Smooth muscle cell (in vitro differentiated cells): ENCODE data around the gene CADPS2. TPM values are rescaled to one million over a fixed set of nuclear protein-coding genes. Genes with fewer than 3 reads are reported as not detected.

Source experiments
- DNase-seq: peaks from one replicate; lab custom pipeline; 2025; ENCODE audit not compliant: unreplicated experiment; lab: John Stamatoyannopoulos, UW
- H2AFZ ChIP-seq: fragments of 200-600 bp; sonication (generic); 2 replicates; pipeline ENCODE4 v1.6.0; 2016; ENCODE audit warnings: antibody characterized with exemption, low read depth, mild to moderate bottlenecking
- H3F3A ChIP-seq: fragments of 200-600 bp; sonication (generic); 2 replicates; pipeline ENCODE4 v1.6.0; 2017; ENCODE audit warnings: antibody characterized with exemption, low read depth
- H3K27ac ChIP-seq: fragments of 200-600 bp; sonication (generic); 2 replicates; pipeline ENCODE4 v1.5.1; 2016; ENCODE audit warnings: low read depth, mild to moderate bottlenecking
- H3K27me3 ChIP-seq: fragments of 200-600 bp; sonication (generic); 2 replicates; pipeline ENCODE4 v1.6.1; 2016; ENCODE audit warnings: low read depth, mild to moderate bottlenecking
- H3K36me3 ChIP-seq: fragments of 200-600 bp; sonication (generic); 2 replicates; pipeline ENCODE4 v1.5.1; 2016; ENCODE audit warnings: low read depth
- H3K4me1 ChIP-seq: fragments of 200-600 bp; sonication (generic); 2 replicates; pipeline ENCODE4 v1.5.1; 2016; ENCODE audit warnings: low read depth
- H3K4me2 ChIP-seq: fragments of 200-600 bp; sonication (generic); 2 replicates; pipeline ENCODE4 v1.6.0; 2016; ENCODE audit warnings: mild to moderate bottlenecking
- H3K4me3 ChIP-seq: fragments of 200-600 bp; sonication (generic); 2 replicates; pipeline ENCODE4 v1.5.1; 2016; ENCODE audit warnings: mild to moderate bottlenecking
- H3K79me2 ChIP-seq: fragments of 200-600 bp; sonication (generic); 2 replicates; pipeline ENCODE4 v1.6.0; 2016; ENCODE audit warnings: low read depth, mild to moderate bottlenecking
- H3K9ac ChIP-seq: fragments of 200-600 bp; sonication (generic); 2 replicates; pipeline ENCODE4 v1.6.0; 2016; ENCODE audit warnings: low read depth
- H3K9me3 ChIP-seq: fragments of 200-600 bp; sonication (generic); replicated peaks from 2 replicates; pipeline ENCODE4 v1.5.1; 2016; ENCODE audit warnings: low read depth
- H4K20me1 ChIP-seq: fragments of 200-600 bp; sonication (generic); 2 replicates; pipeline ENCODE4 v1.6.0; 2016; ENCODE audit warnings: low read depth
- WGBS: methylation state at CpG from one replicate; pipeline ENCODE4 v1.1.7; 2016; ENCODE audit warnings: low lambda C conversion rate; 5-methylcytosine and 5-hydroxymethylcytosine counted together
- polyA plus RNA-seq: library from polyadenylated mRNA; unstranded; fragments of >200 nt; fragmentation: Nextera tagmentation; extraction: Ambion mirVana; gene quantifications from 2 replicates; pipeline ENCODE4 v1.2.1, GENCODE V29; 2016
- total RNA-seq: library from RNA; depleted of rRNA; stranded (reverse); fragments of >200 nt; gene quantifications from 2 replicates; pipeline ENCODE4 v1.2.3, GENCODE V29; 2014
- TF ChIP-seq, protein P1 (sequence below): fragments of 200-600 bp; sonication (generic); IDR thresholded peaks from 2 replicates; pipeline ENCODE4 v1.5.1; 2017; ENCODE audit warnings: borderline replicate concordance, mild to moderate bottlenecking, antibody characterized with exemption; ENCODE audit not compliant: insufficient read depth, poor library complexity, severe bottlenecking

The CADPS2 gene
- total and polyA plus RNA-seq, 2 experiments from 2014 or later, result 8.5 to 15.6 TPM

DNA sequence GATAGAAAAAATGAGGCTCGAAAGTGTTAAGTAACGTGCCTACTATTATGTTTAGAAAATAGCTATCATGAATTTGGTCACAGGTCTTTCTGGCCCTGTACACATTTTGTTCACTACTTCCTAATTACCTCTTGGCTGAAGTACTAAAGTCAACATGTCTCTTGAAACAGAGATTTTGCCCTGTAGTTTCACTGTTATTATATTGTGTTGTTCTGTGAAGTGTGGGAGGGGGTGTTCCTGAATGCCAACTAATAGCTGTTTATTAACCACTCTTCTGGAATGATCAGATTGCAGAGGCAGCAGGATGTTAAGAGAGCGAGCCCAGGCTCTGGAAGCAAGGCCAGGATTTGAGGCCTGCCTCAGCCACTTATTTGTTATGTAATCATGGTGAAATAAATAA is 259.5 kb downstream of the CADPS2 start:
- Histone ChIP-seq H3K9me3 (no peaks in the 10 kb centered on the region), H3K9ac (no peak overlapping the region), H4K20me1 (no peaks in the 10 kb centered on the region), H2AFZ (no peak overlapping the region), H3K79me2 (no peaks in the 10 kb centered on the region), H3K4me2 (no peak overlapping the region), H3F3A (no peaks in the 10 kb centered on the region), H3K36me3 (no peaks in the 10 kb centered on the region), H3K4me1 (no peaks in the 10 kb centered on the region), H3K4me3 (no peak overlapping the region), H3K27me3 (no peaks in the 10 kb centered on the region), H3K27ac (no peak overlapping the region)
- TF ChIP-seq, protein P1, sequence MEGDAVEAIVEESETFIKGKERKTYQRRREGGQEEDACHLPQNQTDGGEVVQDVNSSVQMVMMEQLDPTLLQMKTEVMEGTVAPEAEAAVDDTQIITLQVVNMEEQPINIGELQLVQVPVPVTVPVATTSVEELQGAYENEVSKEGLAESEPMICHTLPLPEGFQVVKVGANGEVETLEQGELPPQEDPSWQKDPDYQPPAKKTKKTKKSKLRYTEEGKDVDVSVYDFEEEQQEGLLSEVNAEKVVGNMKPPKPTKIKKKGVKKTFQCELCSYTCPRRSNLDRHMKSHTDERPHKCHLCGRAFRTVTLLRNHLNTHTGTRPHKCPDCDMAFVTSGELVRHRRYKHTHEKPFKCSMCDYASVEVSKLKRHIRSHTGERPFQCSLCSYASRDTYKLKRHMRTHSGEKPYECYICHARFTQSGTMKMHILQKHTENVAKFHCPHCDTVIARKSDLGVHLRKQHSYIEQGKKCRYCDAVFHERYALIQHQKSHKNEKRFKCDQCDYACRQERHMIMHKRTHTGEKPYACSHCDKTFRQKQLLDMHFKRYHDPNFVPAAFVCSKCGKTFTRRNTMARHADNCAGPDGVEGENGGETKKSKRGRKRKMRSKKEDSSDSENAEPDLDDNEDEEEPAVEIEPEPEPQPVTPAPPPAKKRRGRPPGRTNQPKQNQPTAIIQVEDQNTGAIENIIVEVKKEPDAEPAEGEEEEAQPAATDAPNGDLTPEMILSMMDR, result no peak
- 88% methylated on average over 3 of the region's 3 CpGs for WGBS
- no peak for DNase-seq

DNA sequence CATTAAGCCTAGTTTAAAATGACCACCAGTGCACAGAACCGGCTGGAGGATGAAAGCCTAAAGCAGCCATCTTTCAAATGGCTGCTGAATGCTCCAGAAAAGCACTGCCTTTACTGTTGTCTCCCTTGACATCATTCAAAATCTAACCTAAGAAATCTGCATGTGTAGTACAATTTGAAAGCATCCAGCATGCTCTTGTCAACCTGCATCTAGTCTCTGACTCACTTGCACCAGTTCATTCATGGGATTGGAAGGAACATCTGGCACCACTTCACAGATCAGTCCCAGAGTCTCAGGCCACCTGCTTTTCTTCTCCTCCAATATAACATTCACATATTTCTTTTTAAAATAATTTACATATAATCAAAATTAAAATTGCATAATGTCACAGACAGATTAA is 263.6 kb downstream of the CADPS2 start:
- Histone ChIP-seq H3K27me3 (no peaks in the 10 kb centered on the region), H3K36me3 (no peaks in the 10 kb centered on the region), H3K9ac (no peak overlapping the region), H3K9me3 (no peaks in the 10 kb centered on the region), H3K4me1 (no peaks in the 10 kb centered on the region), H3K79me2 (no peaks in the 10 kb centered on the region), H4K20me1 (no peaks in the 10 kb centered on the region), H3K4me3 (no peak overlapping the region), H3K27ac (no peak overlapping the region), H3F3A (no peaks in the 10 kb centered on the region), H2AFZ (no peak overlapping the region), H3K4me2 (no peak overlapping the region)
- TF ChIP-seq, protein P1, result no peak
- DNase-seq, result no peak
- WGBS, result 82% methylated on average over 1 of the region's 1 CpG

DNA sequence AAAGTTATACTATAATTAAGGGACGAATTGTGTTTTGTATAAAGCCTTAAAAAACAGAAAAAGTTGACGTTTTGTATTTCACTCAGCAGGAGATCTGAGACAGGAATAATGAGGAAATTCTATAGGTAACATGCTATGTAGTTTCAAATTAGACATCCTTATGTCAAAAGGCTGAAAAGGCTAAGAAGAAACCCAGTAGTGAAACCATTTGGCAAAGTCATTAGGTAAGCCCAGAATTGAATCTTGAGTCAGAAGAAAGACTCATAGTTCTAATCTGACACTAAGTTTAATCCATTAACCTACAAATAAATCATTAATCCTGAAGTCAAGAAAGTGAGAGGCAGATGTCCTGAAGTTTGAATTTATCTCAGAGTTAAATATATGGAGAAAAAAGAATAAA is 266.6 kb downstream of the CADPS2 start:
- H3K4me3 ChIP-seq, result no peak overlapping the region
- 81% methylated on average over 2 of the region's 2 CpGs for WGBS
- H3K4me1 ChIP-seq, result no peaks in the 10 kb centered on the region
- H3K27ac ChIP-seq, result no peak overlapping the region
- no peak for DNase-seq
- H3F3A ChIP-seq, result no peaks in the 10 kb centered on the region
- no peaks in the 10 kb centered on the region for H3K9me3 ChIP-seq
- H3K36me3 ChIP-seq, result no peaks in the 10 kb centered on the region
- no peaks in the 10 kb centered on the region for H4K20me1 ChIP-seq
- H2AFZ ChIP-seq, result no peak overlapping the region
- H3K27me3 ChIP-seq, result no peaks in the 10 kb centered on the region
- H3K4me2 ChIP-seq, result no peak overlapping the region
- no peak overlapping the region for H3K9ac ChIP-seq
- TF ChIP-seq, protein P1, result no peak
- H3K79me2 ChIP-seq, result no peaks in the 10 kb centered on the region

DNA sequence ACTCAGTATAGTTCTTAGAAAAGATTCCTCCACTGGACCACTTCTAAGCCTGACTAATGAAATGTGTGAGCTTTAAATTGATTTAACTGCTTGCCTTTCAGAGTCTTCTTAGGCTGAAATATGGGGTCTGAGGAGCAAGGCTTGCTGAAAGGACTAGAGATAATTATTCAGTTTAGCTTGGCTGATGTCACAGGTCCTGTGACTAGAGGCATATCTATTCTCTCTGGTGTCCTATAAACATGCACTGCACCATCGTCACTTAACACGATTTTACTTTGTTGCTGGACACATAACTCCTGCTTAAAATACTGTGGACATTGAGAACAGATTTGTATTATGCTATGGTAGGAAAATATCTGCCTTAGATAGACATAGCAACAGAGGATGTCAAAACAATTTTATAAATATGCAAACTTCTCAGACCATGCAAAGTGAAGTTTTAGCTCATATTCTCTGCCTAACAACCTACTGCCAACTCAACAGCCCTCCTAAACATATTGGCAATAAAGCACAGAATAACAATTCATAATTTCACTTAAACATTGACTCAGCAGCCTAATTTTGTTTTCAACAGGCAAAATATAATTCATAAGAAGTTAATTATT is 267.6 kb downstream of the CADPS2 start:
- no peaks in the 10 kb centered on the region for H3K4me1 ChIP-seq
- H3K9me3 ChIP-seq, result no peaks in the 10 kb centered on the region
- no peaks in the 10 kb centered on the region for H3K27me3 ChIP-seq
- no peak for DNase-seq
- H3K9ac ChIP-seq, result no peak overlapping the region
- TF ChIP-seq, protein P1, result no peak
- no peak overlapping the region for H3K27ac ChIP-seq
- no peaks in the 10 kb centered on the region for H4K20me1 ChIP-seq
- no peak overlapping the region for H3K4me2 ChIP-seq
- H2AFZ ChIP-seq, result no peak overlapping the region
- no peaks in the 10 kb centered on the region for H3K36me3 ChIP-seq
- no peaks in the 10 kb centered on the region for H3K79me2 ChIP-seq
- 70% methylated on average over 2 of the region's 2 CpGs for WGBS
- H3K4me3 ChIP-seq, result no peak overlapping the region
- H3F3A ChIP-seq, result no peaks in the 10 kb centered on the region
